ENCODE data around the gene PSMA5.
"Not testable (repeated sequence)": the region's sequence is repeated elsewhere in the genome, so short reads cannot be mapped to it uniquely, and the experiment has no call there.

PSMA5 gene

DNA sequence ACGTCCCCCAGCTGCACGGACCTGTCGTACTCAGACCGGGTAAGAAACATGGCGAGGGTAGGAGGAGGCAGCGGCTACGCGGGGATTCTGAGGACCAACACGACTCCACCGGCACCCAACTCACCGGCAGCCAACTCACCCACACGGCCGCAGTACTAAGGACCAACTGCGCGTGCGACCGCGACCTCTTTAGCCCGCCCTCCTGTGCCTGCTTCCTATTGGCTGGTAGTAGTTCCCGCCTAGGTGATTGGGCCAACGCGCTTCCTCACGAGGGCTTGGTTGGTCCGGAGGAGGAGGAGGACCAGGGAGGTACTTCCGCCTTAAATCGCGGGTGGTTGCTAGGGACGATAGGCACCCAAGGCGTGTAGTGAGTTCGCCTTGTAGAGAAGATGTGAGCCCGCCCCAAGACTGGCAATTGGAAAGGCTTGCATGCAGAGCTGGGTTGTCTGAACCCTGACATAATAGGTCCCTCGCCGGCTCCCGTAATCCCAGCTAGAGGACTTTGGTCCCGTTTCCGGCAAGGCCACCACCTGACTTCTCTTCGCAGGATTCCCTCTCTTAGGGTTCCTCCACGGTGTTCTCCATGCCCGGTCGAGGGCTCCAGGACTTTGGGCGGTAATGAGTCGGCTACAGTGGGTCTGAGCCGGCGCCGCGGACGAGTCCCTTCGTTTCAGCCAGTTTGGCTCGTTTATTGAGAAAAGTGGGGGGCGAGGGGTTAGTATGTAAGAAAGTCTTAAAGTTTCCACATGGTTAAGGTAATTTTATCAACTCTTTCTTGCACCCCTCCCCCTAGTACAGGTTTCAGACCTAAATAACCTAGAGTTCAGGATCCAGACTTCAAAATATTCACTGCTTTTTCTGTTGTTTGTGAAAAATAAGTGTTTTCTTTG, at the start of gene PSMA5:
TSS of gene PSMA5 (minus strand) at position 168 of the 890 bp plus-strand sequence. CDS start at position 50, 118 bp downstream.
- DNase-seq = peak; percentile 99

- no peak for DNase-seq
These were observed 49.0 kb upstream of the PSMA5 start for GRCh38 chr1:109475261-109475660.

DNA sequence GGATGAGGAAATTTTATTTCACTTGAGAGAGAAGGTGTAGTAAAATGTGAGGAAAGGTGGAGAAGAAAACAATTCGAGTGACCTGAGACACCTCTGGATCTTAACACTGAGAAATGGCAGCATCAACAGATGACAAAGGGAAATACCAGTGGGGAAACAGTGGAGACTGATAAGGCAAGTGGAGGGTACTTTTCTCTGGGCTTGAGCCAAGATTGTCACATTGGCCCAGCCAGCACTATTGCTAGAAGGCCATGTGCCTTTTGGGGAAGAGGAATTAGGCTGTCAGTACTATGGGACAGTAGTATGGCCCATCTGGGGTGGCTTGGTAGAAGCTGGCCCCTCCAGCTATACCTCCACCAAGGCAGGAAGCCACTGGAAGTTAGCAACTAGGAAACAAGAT, 48.4 kb upstream of the PSMA5 start:
- DNase-seq = no peak

DNA sequence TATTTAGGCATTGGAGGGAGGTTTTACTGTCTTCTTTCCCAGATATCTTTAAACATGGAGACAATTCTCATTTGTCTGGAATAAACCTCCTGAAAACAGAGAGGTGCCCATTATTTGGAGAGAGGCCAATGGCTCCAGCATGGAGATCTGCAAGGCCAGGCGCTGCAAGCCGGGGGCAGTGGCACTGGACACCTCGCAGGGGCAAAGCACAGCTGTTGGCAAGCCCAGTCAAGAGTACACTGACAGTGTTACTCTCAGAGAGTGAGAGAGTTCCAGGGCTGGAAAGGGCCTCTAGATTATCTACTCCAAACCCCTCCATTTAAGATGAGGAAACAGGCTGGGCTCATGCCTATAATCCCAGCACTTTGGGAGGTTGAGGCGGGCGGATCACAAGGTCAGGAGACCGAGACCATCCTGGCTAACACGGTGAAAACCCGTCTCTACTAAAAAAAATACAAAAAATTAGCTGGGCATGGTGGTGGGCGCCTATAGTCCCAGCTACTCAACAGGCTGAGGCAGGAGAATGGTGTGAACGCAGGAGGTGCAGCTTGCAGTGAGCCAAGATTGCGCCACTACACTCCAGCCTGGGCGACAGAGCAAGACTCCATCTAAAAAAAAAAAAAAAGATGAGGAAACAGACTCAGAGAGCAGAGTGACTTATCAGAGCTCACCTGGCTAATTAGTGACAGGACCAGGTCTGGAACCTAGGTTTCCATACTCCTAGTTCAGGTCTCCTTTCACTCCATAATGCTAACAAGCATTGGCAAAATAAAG, 47.2 kb upstream of the PSMA5 start:
- not testable (repeated sequence) for DNase-seq

- no peak for DNase-seq
These were observed 46.5 kb upstream of the PSMA5 start for GRCh38 chr1:109472779-109473178.

- no peak for DNase-seq
These were observed 44.0 kb upstream of the PSMA5 start for GRCh38 chr1:109470245-109470644.

GRCh38 chr1:109468903-109469302, 42.7 kb upstream of the PSMA5 start:
- no peak for DNase-seq

GRCh38 chr1:109468061-109468460, 41.8 kb upstream of the PSMA5 start:
- no peak for DNase-seq

DNA sequence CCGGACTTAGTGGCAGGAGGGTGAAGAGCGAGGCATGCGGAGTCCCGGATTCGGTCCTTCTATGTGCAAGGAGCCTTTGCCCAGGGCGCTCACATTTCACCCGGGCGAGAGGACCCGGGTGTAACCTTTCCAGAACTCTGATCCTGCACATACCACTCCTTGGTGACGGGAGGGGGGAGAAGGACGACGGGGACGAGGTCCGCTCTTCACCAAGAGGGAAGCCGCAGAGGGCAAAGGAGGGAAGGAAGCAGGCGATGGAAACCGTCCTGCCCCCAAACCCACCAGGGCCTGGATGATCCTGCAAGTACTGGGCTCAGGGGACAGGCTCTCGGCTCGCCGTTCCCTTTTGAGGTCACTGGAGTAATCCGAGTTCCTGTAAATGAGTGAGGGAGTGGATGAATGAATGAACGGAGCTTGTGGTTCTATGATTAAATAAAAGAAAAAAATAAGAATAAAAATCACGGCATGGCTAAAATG, 41.1 kb upstream of the PSMA5 start:
- no peak for DNase-seq

DNA sequence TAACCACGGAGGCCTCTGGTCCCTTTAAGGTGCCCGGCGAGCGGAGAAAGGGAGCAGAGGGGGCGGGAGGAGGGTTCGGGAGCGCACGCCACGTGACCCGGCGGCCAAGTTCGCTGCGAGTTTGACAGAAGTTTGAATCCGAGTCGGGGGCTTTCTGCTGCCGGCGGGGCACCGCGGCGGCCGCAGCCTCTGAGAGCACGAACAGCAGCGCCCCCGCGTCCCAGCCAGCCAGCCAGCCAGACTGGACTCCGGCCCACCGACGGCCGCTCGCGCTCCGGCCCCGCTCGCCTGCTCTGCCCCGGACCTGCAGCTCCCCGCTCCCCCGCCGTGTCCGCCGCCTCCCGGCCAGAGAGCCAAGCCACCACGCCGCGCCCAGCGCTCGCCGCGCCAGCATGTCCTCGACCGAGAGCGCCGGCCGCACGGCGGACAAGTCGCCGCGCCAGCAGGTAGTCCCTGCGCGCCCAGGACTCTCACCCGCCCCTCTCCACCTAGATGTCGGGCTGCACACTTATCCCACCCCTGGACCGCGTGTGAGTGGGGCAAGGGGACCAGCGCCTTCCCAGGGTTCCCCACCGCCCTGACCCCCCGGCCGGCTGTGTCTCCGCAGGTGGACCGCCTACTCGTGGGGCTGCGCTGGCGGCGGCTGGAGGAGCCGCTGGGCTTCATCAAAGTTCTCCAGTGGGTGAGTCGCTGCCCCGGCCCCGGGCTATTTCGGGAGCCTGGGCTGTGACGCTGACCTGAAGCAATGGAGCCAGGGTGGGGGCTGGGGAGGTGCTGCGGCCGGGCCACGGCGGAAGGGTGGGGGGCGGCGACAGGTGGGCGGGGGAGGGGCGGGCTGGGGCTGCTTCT, 40.4 kb upstream of the PSMA5 start, which contains the start of gene SYPL2:
TSS of gene SYPL2 (plus strand) at position 95 of the 849 bp plus-strand sequence. CDS start at position 393, 298 bp downstream.
- peak; percentile 15 for DNase-seq

- no peak for DNase-seq
These were observed 39.8 kb upstream of the PSMA5 start for GRCh38 chr1:109466125-109466451.

- no peak for DNase-seq
These were observed 31.6 kb upstream of the PSMA5 start for GRCh38 chr1:109457819-109458218.

GRCh38 chr1:109454497-109455133, 28.4 kb upstream of the PSMA5 start:
- no peak for DNase-seq

GRCh38 chr1:109447524-109447923, 21.3 kb upstream of the PSMA5 start:
- DNase-seq = no peak

GRCh38 chr1:109445949-109446695, 19.9 kb upstream of the PSMA5 start:
- DNase-seq = not testable (repeated sequence)

GRCh38 chr1:109444346-109444745, 18.1 kb upstream of the PSMA5 start:
- DNase-seq = no peak

GRCh38 chr1:109443476-109443875, 17.2 kb upstream of the PSMA5 start:
- no peak for DNase-seq

DNA sequence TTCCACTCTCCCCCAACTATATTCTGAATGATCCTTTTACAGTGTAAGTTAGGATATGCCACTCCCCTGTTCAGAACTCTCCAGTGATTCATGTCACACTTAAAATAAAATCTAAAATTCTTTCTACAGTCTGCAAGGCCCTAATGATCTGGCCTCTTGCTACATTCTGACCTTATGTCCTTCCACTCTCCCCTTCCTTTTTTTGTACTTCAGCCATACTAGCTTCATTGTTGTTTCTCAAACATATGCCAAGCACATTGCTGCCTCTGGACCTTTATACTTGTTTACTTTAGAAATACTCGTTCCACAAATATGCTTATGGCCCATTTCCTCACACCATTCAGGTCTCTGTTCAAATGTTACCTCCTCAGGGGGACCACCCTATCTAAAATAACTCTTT, 14.8 kb upstream of the PSMA5 start:
- no peak for DNase-seq

GRCh38 chr1:109438798-109439297, 12.6 kb upstream of the PSMA5 start:
- DNase-seq = no peak

DNA sequence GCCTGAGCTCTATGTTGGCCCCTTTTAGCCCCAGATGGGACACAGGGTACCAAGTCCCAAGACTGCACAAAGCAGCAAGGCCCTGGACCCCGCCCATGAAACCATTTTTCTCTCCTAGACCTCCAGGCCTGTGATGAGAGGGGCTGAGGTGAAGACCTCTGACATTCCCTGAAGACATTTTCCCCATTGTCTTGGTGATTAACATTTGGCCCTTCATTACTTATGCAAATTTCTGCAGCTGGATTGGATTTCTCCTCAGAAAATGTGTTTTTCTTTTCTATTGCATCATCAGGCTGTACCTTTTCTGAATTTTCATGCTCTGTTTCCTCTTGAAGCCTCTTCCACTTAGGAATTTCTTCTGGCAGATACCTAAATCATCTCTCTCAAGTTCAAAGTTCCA, 8.2 kb upstream of the PSMA5 start:
- DNase-seq = no peak

GRCh38 chr1:109433322-109433721, 7.1 kb upstream of the PSMA5 start:
- DNase-seq = no peak

Data from NCI-H1105 (cell line).